Nucleus accumbens (tissue), 56 donors: ENCODE measurements around the gene CAMK2D.
A peak's percentile ranks its signal among the peaks of the same experiment; 100 is the strongest.

ENCODE experiments used
- DNase-seq, 56 donors: peaks; one replicate each; lab custom pipeline; 2025; lab: John Stamatoyannopoulos, UW

Gene CAMK2D

GRCh38 chr4:113452152-113452551 lies 309.4 kb downstream of the CAMK2D start:
- DNase-seq: no peak

GRCh38 chr4:113450295-113451080 lies 311.1 kb downstream of the CAMK2D start:
- no peak for DNase-seq

DNA sequence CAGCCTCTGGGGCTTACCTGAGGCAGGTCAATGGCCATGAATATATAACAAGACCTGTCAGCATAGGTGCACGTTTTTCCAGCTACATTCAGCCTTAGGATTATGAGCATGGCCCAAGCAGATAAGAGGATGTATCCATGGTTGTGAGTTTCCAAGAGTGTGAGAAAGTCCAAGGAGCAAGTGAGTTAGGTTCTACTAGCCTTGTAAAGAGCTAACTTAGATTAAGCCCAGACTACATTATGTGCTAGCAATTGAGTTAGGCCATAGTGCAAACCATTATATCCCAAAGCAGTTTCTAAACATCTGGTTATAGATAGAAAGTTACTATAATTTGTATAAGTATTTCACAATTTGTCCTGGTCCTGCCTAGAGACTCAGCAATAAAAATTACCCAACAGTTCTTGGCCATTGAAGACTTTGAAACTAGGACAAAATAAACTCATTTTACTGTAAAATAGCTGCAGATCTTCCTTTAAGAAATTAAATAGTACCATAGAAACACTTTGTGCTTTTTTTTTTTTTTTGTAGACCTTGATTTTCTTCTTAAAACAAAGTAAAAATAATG lies 312.0 kb downstream of the CAMK2D start:
- no peak for DNase-seq

DNA sequence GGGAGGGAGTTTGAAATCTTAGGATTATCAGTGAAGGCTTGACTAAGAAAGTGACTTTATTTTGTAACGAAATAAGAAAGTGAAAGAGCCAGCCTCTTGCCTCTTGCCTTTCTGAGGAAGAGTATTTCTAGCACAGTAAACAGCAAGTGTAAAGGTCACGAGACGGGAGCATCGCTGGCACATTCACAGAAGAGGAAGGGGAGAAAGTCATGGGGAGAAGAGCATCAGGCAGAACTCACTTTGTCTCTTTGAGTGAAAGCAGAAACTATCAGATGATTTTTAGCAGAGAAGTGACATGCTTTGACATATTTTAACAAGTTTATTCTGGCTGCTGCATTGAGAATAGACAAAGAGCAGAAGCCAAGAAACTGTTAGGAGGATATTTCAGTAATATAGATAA lies 313.8 kb downstream of the CAMK2D start:
- peak in 1 of 56 donors; percentile 7 for DNase-seq

DNA sequence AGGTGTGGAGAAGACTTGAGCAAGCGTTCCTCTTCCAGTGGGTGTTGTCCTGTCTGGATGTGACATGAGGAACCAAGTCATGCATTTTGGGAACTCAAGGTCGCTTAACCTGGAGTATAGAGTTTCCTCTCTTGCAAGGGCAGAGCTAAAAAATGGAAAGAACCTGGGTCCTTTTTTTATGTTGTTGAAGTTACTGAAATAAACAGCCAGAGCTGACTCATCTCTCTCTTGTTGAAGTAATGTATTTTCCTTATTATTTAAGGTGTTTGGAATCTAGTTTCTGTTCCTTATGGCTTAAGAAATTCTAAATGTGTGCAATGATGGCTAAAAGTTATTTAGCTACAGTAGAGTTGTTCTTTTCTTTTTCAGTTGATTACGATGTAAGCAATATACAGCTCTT lies 314.5 kb downstream of the CAMK2D start:
- no peak for DNase-seq

- DNase-seq: peak in 19 of 56 donors; percentile 2 to 65 (median 21)
Observed at GRCh38 chr4:113446019-113446418, 315.5 kb downstream of the CAMK2D start.

GRCh38 chr4:113445286-113445685 lies 316.3 kb downstream of the CAMK2D start:
- DNase-seq: peak in 1 of 56 donors; percentile 15

- DNase-seq: no peak
Observed at GRCh38 chr4:113444386-113444785, 317.2 kb downstream of the CAMK2D start.

GRCh38 chr4:113442826-113443225 lies 318.7 kb downstream of the CAMK2D start:
- no peak for DNase-seq

GRCh38 chr4:113440371-113440770 lies 321.2 kb downstream of the CAMK2D start:
- no peak for DNase-seq

DNA sequence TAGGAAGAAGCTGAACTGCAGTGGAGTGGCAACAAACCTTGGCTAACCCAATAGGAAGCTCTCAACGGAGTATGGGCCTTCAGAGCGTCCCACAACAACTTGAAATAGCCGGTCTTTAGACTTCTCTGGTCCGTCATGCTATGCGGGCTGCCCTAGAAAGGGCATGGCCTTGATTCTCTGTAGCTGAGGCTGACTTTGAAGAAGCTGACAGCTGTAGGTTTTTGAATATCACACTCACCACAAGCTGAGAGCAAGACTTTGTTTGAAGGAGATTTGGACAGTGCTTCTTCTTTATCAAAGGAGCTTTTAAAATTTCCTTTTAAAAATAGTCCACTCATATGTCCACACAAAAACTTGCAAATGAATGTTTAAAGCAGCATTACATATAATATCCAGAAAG lies 322.9 kb downstream of the CAMK2D start:
- no peak for DNase-seq

DNA sequence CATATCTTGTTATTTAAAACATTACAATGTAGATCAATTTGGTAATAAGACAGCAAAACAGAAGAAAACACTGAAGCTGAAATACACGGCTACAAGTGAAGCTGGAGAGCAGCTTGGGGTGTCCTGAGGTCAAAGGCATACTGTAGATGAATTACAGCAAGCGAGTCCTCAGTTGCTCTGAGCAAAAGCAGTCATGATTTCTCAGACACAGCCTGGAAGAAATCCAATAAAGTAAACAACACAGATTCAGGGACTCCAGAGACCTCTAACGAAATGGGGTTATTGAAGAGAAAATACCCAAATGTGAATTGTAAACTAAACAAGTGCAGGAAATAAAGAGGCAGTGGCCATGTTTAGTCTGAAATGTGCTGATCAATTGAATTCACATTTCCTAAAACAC lies 324.4 kb downstream of the CAMK2D start:
- DNase-seq: no peak

DNA sequence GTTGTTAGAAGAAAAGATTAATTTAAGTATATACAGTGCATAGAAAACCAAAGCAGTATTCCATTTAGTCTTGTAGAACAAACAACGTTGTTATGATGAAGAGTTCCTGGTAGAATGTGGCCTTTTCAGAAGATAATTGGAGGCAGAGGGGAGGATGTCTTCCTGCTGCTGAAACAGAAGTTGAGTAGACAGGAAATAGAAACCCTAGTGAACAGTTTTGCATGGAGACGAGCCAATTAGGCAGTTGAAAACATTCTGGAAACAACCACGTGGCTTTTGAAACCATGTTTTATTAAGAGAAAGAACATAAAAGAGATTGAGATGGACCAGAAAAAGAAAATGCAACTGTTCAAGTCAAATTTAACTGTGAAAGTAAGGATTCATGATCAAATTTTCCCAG lies 325.2 kb downstream of the CAMK2D start:
- DNase-seq: no peak

GRCh38 chr4:113435893-113436292 lies 325.6 kb downstream of the CAMK2D start:
- peak in 28 of 56 donors; percentile 1 to 72 (median 27) for DNase-seq

DNA sequence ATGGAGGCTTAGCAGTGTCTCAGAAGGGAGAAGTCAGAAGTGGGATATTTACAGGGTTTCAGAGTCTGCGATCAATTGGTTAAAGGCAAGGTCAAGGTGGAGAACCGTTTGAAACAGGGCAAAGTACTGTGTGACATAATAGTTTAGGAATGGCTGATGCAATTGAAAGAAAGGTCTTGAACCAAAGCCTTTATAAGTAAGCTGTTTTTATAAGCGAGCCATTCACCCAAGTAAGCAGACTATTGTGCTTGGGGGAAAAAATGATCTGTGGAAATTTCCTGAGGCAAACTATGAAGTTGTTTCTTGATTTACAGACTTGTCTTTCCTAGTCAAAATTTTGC lies 327.3 kb downstream of the CAMK2D start:
- DNase-seq: no peak

DNA sequence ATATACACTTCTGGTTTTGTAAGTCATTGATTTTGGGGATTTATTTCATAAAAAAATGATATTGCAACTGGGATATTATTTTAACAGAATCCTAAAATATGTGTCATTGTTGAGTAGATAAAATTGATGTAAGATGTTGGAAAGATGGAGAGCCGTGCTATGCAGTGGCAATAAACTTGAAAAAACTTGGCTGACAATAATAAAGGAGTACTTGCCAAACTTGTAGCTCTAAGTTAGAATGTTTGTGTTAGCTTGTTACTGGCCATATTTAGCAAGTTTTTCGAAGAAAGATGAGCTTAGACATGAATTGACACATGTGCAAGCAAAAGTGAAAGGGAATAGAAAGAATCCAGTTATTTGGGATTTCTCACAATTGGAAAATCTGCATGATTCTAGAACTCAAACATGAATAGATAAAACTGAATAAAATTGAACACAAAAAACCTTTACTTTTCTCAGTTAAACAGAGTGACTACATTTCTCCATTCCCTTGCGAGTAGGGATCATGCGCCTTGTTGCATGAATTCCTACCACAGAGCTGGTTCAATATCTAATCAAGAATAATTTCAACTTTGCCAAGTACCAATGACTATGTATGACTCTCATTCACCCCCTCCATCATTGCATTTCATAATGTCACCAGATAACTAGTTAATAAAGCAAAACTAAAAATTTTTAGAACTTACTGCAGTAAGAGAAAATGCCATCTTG lies 327.8 kb downstream of the CAMK2D start:
- DNase-seq: no peak

DNA sequence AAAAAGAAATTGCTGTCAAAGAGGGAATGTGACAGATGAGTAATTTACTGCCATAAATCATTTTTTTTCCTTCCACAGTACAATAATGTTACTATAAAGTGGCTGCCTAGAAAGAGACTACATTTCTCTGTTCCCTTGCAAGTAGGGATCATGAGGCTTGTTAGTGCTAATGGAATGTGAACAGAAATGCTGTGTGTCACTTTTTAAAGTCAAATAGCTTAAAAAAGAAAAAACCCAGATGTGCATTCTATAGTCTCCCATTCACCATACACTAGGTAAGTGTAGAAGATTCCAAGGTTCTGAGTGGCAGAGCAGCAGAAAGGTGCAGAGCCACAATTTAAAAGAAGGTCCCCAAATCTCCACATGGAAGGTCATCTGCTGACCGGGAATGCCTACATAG lies 328.4 kb downstream of the CAMK2D start:
- no peak for DNase-seq

DNA sequence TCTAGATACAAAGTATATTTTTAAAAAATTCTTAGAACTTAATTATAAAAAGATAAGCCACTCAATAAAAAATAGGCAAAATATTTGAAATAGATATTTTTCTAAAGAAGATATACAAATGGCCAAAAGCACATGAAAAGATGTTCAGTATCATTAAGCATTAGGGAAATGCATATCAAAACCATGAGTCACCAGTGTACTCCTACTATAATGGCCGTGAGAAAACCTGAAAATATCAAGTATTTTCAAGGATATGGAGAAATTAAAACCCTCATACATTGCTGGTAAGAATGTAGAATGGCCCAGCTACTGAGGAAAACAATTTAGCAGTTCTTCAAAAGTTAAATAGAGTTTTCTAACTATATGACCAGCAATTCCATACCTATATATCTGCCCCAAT lies 337.9 kb downstream of the CAMK2D start:
- no peak for DNase-seq

GRCh38 chr4:113420938-113421337 lies 340.6 kb downstream of the CAMK2D start:
- no peak for DNase-seq

- no peak for DNase-seq
Observed at GRCh38 chr4:113419631-113420030, 341.9 kb downstream of the CAMK2D start.

- DNase-seq: peak in 1 of 56 donors; percentile 8
Observed at GRCh38 chr4:113411496-113411938, 350.0 kb downstream of the CAMK2D start.

GRCh38 chr4:113410686-113411085 lies 350.9 kb downstream of the CAMK2D start:
- DNase-seq: no peak
